GM12875 (cell line): ENCODE results near the gene PITPNM1.
"Not testable (repeated sequence)": the region's sequence is repeated elsewhere in the genome, so short reads cannot be mapped to it uniquely, and the experiment has no call there.

Experiments
- H3K4me3 ChIP-seq: one replicate; pipeline ENCODE4 v1.5.1; 2011; ENCODE audit warnings: low read depth, low read length, control low read depth
- TF ChIP-seq, protein P1 (sequence below): IDR thresholded peaks from 2 replicates; pipeline ENCODE4 v1.5.1; 2011; ENCODE audit warnings: low read depth, mild to moderate bottlenecking, control low read depth, inconsistent platforms, low read length, moderate library complexity, borderline replicate concordance; ENCODE audit not compliant: insufficient read depth

The PITPNM1 gene

GRCh38 chr11:67504950-67505581, at the start of gene PITPNM1:
TSS of gene PITPNM1 (minus strand) at chr11:67505363. CDS start at chr11:67504180, 1,183 bp downstream.
- TF ChIP-seq, protein P1, sequence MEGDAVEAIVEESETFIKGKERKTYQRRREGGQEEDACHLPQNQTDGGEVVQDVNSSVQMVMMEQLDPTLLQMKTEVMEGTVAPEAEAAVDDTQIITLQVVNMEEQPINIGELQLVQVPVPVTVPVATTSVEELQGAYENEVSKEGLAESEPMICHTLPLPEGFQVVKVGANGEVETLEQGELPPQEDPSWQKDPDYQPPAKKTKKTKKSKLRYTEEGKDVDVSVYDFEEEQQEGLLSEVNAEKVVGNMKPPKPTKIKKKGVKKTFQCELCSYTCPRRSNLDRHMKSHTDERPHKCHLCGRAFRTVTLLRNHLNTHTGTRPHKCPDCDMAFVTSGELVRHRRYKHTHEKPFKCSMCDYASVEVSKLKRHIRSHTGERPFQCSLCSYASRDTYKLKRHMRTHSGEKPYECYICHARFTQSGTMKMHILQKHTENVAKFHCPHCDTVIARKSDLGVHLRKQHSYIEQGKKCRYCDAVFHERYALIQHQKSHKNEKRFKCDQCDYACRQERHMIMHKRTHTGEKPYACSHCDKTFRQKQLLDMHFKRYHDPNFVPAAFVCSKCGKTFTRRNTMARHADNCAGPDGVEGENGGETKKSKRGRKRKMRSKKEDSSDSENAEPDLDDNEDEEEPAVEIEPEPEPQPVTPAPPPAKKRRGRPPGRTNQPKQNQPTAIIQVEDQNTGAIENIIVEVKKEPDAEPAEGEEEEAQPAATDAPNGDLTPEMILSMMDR: no peak
- H3K4me3 ChIP-seq: peak within 1 kb of the TSS; percentile 90

GRCh38 chr11:67551697-67552096, 46.5 kb upstream of the PITPNM1 start:
- not testable (repeated sequence) for H3K4me3 ChIP-seq

DNA sequence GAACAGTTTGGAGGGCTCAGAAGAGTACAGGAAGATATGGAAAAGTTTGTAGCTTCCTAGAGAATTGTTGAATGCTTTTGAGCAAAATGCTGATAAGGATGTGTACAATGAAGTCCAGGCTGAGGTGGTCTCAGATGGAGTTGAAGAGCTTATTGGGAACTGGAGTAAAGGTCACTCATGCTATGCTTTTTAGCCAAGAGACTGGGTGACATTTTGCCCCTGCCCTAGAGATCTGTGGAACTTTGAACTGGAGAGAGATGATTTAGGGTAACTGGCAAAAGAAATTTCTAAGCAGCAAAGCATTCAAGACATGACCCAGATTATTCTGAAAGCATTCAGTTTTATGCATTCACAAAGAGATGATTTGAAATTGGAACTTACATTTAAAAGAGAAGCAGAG, 46.0 kb upstream of the PITPNM1 start:
- TF ChIP-seq, protein P1: no peak
- H3K4me3 ChIP-seq: no peak overlapping the region

- H3K4me3 ChIP-seq: no peak overlapping the region
- TF ChIP-seq, protein P1: no peak
Observed at GRCh38 chr11:67548555-67549110, 43.5 kb upstream of the PITPNM1 start.

GRCh38 chr11:67548112-67548511, 42.9 kb upstream of the PITPNM1 start:
- H3K4me3 ChIP-seq: not testable (repeated sequence)

DNA sequence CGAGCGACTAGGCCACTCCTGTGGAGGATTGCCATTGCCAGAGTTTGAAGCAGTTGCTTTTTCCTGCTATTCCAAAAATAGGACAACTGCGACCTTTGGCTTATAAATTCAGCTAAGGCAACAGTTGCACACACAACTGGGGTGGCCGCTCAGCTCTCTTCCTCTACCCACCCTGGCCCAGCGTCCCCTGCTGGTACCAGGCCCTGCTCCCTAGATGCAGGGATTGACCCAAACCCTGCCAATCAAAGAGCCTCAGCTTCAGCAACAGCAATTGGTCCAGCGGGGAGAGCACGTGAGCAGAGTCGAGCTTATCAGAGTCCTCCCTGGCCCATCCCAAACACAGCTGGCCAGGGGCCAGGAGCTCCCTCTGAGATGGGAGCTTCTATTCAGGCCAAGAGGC, 40.1 kb upstream of the PITPNM1 start:
- no peak overlapping the region for H3K4me3 ChIP-seq
- TF ChIP-seq, protein P1: no peak

GRCh38 chr11:67544616-67545242, 39.6 kb upstream of the PITPNM1 start:
- no peak overlapping the region for H3K4me3 ChIP-seq
- TF ChIP-seq, protein P1: no peak

DNA sequence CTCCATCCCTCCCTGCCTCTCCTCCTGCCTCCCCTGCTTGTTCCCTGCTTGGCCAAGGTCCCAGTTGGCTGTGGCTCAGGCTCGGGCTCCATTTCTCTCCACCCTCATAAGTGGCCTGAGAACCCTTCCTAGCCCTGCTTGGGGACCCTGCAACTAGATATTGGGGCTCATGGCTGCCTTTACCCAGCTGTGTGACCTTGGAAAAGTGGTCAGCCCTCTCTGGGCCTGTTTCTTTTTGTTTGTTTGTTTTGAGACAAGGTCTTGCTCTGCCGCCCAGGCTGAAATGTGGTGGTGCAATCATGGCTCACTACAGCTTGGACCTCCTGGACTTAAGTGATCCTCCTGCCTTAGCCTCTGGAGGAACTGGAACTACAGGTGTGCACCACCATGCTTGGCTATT, 38.4 kb upstream of the PITPNM1 start:
- H3K4me3 ChIP-seq: no peak overlapping the region
- TF ChIP-seq, protein P1: no peak
